NOMO-1 treated with DMSO at 0.1 percent for 48 hours (cell line): ENCODE data around the gene MYOF.
"Not testable (repeated sequence)": the region's sequence is repeated elsewhere in the genome, so short reads cannot be mapped to it uniquely, and the experiment has no call there.

Experiments used
- DNase-seq: peaks from one replicate; lab custom pipeline; 2025; ENCODE audit not compliant: unreplicated experiment; lab: John Stamatoyannopoulos, UW

The MYOF gene

DNA sequence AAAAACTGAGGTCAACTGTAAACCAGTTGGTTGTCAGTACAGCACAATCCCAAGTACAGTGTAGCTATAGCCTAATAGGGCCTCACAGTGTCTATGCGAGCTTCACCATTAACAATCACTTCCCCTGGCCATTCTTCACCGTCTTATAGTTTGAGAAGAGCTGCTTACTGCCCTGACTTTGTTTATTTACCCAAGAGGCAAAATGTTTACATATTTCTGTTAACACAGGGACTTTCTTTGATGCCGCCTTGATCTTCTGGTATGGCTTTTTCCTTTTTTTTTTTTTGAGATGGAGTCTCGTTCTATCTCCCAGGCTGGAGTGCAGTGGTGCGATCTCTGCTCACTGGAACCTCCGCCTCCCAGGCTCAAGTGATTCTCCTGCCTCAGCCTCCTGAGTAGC lies 3.3 kb downstream of the MYOF start:
- DNase-seq: no peak

DNA sequence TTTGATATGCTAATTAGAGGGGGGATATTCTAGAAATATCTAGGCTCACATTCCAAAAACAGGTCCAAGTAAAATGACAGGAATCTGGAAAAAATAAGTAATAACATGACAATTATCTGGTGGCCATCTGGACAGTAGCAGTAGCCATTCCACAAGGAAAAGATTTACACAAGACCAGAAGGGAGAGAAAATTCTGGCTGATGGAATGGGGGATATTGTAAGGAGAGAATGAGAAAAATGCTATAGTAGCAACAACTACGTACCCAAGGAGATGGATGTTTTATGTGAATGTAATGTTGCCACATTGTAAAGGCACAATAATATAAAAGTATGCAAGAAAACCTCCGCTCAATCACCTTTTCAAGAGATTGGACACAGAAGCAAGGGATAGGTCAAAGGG lies 5.4 kb downstream of the MYOF start:
- no peak for DNase-seq

DNA sequence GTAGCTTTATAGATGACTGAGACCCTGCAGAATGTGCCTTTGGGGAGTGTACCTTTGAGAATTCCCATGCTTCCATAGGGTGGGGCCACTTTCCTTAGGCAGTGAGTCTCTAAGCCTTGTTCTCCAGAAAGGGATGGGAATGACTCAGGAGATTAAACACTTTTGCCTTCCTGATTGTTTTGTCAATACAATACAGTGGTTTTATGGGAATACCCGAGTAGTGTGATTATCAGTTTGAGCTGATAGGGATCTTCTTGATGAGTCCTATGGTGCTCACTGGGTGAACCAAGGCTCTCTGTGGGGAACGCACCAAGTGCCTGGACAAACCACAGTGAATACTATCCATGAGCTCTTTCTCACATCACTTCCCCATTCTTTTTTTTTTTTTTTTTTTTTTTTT lies 6.3 kb downstream of the MYOF start:
- DNase-seq: peak; percentile 34

DNA sequence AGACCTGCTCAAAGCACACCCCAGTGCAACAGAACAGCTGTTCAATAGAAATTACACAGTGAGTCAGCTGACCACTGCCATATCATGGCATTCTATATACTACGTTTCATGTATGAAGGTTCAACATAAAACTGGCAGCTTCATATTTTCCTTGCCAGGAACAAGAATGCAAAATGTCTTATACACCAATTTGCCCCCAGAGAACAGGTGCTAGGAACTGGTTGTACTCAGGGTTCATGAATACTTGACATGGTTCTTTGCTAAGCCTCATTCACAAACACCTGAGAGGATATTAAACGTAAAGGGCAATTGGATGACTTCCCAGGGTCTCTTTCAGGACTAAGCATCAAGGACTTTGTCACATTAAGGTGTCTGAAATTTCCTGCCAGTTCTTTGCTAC lies 6.9 kb downstream of the MYOF start:
- DNase-seq: no peak

DNA sequence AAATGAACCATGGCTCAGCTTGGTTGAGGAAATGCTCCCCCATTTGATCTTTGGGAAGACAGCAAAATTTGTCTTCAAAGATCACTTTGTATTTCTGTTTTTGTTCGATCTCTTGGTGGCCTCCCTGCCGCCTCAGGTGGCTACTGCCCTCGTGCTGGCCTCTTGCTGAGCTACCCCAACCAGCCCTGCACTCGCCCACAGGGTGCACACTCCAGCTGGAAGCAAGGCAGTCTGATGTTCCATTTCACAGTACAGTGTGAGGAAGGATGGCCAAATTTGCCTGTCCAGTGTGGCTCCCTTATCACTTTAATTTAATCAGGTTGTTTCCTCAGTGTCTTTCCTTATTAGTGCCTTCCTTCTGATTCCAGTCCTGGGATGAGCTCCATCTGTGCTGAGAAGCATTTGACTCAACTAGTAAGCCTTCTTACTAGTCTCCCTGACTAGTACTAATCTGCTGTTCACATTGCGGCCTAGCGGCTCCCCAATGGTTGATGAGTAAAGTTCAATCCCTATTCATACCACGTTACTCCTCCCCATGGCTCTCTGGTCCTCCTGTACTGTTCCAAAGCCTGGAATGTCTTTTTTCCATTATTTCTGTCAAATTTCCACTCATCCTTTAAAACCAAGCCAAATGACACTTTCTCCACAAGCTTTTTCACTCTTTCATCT lies 8.2 kb downstream of the MYOF start:
- no peak for DNase-seq

DNA sequence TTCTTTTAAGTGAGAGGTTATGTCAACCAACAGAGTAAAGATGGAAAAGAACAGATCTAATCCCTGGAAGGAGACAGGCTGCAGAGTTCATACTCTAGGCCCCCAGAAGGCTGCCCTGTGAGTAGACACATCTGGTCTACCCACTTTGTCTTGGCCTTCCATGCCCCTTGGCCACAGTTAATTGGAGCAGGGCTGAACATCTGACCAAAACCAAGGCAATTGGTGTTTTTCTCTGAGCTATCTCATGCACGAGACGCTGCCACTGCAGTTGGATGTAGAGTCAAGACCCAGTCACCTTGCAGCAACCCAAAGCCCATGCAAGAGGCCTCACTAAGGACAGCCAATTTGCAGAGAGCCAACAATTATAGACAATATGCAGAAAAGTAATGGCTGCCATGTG lies 9.0 kb downstream of the MYOF start:
- DNase-seq: no peak

DNA sequence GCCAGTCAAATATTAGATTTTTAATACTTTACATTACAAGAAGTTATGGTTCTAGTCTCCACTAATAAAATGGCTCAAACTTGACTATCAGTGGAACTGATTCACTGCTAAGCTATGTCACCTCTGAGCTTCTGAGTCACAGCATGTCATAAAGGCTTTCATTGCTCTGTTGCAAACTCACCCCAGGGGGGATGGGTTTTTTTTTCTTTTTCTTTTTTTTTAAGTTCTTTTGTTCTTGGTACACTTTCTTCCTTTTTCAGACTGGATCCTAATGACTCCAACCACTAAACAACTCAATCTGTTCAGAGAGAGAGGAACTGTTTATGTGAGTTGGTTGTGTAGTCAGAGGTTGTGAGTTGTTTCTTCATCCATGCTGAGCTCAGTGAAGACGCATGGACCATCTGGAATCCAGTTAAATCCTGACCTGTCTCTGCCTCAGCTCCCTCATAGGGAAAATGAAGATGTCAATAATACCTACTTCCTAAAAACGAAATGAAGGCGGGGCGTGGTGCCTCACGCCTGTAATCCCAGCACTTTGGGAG lies 11.0 kb downstream of the MYOF start:
- DNase-seq: peak; percentile 79

DNA sequence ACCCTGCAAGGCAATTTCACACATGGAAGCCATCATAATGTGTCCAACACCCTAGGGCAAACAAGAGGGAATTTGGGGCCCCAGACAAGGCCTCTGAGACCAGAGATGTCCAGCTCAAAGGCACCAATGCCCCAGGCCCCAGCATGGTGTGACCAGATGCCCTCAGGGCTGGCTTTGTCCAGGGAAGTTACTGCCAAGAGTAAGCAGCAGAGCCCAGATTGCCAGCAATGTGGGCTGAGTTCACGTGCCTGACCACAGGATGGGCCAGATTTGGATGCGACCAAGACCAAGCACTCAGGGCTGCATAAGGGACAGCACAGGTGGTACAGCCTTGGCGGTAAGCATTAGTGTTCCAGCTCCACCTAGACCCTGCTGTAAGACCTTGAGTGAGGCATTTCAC lies 12.7 kb downstream of the MYOF start:
- no peak for DNase-seq

DNA sequence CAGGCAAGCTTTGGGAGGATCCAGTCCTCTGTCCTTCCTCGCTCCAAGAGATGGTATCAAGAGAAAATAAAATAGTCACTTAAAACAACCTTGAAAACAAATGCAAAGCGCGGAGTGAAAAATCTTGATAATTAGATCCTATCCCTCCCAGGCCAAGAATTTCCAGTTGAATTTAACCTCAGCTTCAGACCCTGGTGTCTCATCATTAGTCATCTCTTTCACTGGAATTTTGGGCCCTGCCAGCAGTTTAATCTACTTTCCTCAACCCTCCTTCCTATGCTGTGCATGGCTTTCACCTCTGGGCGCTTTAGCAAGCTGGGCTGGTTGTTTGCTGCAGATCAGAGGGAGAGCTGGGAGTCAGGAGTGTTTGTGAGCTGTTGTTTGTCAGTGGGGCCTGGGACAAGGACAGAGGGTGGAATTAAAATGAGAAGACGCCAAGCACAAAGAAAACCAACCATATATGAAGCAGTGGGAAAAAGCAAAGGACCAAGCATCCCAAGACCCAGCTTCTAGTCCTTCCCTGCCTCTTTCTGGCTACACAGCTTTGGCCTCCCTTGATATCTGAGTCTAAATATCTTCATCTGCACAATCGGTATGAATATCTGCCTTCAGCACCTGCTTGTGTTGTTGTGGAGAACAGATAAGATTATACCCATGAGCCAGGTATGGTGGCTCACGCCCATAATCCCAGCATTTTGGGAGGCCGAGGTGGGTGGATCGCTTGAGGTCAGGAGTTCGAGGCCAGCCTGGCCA lies 13.5 kb downstream of the MYOF start:
- DNase-seq: no peak

DNA sequence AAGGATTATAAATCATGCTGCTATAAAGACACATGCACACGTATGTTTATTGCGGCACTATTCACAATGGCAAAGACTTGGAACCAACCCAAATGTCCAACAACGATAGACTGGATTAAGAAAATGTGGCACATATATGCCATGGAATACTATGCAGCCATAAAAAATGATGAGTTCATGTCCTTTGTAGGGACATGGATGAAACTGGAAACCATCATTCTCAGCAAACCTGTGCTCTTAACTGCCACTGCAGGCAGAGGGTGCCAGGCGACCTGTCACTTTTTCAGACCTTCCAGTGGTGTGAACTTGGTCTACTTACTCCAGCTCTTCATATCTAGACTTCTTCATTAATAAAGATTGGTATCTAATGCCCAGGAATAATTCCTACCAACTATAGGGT lies 14.5 kb downstream of the MYOF start:
- not testable (repeated sequence) for DNase-seq

DNA sequence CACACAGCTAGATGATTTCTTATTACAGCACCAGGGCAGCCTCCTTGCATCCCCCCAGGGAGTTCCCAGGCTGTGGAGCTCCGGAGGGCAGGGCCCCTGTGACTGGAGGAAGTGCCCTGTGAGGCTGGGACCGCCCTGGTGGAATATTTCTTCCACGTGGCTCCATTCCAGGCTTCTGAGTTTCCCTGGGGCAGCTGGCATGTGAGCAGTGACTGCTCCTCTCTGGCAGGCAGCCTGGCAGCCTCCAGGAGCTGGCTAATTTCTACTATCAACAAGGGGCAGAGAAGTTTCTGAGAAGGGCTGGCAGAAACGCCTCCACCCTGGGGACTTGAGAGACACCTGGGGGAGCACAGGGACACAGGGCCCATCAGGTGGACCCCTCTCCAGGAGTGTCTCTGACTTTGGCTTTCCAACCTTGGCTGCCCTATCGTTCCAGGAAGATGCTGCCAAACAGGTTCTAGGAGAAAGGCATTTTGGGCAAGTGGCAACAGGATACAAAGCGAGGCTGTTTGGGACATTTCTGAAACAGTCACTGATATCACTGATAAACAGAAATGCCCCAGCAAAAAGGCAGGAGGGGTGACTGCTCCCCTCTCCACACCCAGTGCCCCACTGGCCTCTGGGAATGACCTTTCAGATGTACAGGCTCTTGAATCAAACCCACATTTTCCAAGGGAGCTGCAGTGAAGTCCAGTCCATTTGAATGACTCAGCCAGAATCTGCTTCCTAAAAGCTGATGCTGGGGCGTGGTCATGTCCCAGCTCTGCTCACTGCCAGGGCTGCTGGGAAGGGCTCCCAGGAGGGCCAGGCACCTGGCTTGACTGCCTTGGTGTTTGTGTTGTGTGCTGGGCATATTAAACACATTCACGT lies 16.1 kb downstream of the MYOF start:
- DNase-seq: no peak

DNA sequence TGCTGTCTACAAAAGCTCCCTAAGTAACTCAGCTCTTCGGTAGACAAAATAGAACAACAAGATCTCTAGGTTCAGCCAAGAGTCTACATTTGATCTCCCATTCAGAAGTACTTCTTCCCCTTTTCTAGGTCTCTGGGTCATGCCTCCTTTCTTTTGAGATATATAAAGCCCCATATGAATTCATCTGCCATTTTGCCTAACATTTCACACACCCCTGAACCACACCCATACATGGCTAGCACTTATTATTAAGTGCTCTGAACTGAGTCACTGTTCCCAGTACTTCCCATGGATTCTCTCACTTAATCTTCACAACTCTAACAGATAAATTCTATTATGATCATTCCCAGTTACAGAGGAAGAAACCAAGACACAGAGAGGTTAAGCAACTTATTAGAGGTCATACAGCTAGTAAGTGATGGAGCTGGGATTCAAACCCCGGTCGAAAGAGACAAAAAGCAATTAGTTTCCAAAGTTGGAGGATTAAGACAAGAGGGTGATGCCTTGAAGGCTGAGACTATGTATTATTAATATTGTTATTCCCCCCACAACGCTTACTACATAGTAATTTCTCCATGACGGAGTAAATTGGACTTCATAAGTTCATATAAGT lies 17.3 kb downstream of the MYOF start:
- DNase-seq: peak; percentile 56

DNA sequence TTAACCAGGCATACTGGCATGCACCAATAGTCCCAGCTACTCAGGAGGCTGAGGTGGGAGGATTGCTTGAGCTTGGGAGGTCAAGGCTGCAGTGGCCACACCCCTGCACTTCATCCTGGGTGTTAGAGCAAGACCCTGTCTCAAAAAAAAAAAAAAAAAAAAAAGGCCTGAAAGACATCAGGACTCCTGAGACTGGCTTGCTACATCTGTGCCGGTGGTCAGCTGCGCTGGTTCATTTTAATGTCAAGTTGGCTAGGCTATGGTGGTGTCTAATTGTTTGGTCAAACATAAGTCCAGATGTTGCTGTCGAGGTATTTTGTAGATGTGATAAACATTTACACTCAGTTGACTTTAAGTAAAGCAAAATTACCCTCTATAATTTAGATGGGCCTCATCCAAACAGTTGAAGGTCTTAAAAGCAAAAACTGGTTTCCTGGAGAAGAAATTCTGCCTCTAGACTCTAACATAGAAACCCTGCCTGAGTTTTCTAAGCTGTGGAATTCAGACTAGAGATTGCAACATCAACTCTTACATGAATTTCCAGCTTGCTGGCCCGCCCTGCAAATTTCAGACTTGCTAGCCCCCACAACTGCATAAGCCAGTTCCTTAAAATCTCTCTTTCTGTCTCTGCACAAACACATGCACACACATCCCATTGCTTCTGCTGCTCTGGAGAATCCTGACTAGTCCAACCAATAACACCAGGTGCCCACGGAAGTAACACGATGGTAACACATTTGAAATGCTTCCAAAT lies 18.2 kb downstream of the MYOF start:
- peak; percentile 85 for DNase-seq

DNA sequence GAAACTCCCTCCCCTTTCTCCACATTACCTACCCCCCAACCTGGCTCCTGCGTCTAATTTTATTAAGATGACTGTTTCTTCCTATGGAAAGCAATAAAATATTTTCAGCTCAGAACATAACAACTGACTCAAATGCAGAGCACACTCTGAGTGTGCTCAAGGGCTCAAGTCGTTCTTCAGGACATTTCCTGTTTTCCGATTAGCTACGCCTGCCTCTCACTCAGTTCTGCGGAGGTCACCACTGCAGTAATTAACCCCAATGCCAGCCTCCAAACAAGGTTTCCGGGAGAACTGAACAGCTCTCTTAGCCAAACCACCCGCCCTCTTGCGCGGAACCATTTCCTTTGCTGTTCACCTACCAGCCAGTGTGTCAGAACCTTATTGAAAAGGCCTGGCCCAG lies 19.3 kb downstream of the MYOF start:
- peak; percentile 85 for DNase-seq

DNA sequence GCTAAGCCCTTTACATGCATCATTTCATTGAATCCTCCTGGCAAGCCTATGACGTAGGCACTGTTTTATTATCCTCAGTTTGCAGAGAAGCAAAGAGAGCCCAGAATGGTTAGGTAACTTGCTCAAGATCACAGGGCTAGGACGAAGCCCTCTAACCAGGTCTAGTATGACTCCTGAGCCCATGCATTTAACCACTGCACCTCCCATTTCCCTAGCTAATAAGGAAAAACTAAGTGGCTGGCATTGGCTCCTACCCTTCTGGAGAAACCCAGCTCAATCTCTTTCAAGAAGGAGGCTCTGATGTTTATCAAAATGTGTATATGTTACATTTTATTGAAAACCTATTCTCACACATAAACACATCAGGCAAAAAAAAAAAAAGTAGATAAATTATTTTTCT lies 19.8 kb downstream of the MYOF start:
- no peak for DNase-seq

DNA sequence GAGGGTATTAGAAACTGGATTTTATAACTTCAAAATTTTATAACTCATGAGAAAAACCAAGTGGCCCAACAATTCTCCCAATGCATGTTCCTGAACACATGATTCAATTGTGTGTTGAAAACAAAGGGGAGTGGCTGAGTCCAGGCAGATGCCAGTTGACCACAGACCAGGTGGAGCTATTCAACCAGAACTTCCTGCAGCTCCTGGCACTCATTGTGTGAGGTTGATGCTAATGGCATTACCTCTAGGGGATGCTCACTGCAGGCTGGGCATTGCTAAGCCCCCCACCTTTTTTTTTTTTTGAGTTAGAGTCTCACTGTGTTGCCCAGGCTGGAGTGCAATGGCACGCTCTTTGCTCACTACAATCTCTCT lies 20.3 kb downstream of the MYOF start:
- DNase-seq: no peak

DNA sequence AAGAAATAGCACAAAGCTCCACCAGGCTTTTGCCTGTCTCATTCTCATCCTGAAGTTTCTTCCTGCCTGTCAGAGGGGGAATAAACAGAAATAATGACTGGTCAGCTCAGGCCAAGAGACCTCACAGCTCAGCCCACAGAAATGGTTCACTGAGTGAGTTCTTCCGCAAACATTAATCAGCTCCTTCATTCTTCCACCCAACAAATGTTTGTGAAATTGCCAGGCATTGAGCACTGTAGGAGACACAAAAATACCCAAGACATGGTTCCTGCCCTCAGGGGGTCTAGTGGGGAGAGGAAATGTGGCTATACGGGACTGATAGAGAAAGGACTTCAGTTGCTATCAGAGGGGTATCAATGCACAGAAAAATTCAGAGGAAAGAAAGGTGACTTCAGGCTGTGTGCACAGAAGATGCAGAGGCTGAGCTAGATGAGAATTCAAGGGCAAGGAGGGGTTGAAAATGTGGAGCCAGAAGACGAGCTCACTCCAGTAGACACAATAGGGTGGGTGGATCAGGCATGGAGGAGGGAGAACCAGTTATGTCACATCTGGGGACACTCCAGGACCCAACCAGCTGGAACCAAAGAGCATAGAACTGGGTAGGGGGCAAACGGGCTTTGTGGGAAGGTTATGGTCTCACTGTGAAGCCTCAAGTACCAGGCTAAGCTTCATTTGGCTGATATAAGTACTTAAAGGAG lies 20.9 kb downstream of the MYOF start:
- DNase-seq: no peak

DNA sequence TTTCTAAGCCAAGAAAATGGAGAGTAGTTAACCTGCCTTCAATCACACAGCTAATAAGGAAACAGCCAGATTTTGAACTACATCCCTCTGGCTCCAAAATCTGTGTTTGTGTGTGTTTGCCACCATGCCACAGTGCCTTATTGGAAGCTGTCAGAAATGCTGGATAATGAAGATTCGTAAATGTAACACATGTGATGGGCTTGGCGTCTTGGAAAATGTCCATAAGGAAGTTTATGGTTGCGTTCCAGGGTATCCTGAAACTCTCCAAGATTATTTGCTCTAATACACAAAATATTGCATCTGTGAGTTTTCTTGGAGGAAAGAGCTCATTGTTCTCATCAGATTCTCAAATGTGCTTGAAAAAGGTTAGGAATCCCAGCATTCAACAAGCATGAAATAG lies 22.7 kb downstream of the MYOF start:
- no peak for DNase-seq

DNA sequence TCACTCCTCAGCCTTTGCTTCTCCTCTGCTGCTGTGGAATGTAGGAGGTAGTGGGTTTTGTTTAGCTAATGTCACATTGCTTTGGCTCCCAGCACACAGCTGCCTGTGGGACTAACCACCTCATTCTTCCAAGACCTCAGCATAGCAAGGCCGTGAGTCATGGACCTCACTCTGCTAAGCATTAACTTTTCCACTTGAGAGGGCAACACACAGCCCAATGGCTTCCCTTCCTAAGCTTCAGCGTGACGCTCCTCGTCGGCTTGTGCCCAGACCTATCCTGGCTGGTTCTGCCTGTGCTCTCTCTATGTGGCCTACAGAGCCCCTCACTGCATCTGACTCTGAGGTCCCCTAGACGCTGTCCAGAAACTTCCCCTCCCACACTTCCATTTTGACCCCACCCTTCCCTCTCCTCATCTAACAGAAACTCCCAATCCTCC lies 23.3 kb downstream of the MYOF start:
- no peak for DNase-seq

DNA sequence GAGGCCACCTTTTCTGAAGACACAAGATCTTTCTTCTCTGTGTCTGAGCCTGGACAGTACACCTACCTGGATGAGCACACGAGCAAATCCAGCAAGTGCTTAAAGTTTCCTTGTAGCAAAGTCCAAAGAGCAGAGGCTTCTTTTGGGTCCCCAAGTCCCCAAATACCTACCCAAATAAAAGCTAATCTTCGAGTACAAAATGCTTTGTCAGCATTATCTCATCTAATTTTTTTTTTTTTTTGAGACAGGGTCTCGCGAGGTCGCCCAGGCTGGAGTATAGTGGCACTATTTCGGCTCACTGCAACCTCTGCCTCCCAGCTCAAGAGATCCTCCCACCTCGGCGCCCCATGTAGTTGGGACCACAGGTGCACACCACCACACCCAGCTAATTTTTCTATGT lies 24.6 kb downstream of the MYOF start:
- no peak for DNase-seq
